Right renal cortex interstitium (tissue), 3 donors: Measurements from ENCODE around the gene CATSPERZ. TPM values are rescaled to one million over a fixed set of nuclear protein-coding genes. Genes with fewer than 3 reads are reported as not detected.

ENCODE experiments used
- DNase-seq, 3 donors: peaks; one replicate each; pipeline ENCODE4 v3.0.0-alpha.2; 2013; ENCODE audit warnings: low read depth in 3 of 3, low spot score in 2 of 3
- polyA plus RNA-seq, 3 donors: library from polyadenylated mRNA; unstranded; fragments of 120-200 nt; gene quantifications; one replicate each; pipeline ENCODE4 v1.2.1, GENCODE V29; 2013; ENCODE audit not compliant: insufficient read length in 3 of 3

The CATSPERZ gene
- polyA plus RNA-seq, 3 donors = not detected

- DNase-seq = peak in 2 of 3 donors; percentile 80 to 87
Measured at GRCh38 chr11:64284048-64284961, 15.9 kb upstream of the CATSPERZ start, which contains the start of gene BAD. TSS of gene BAD (minus strand) at chr11:64284665. CDS start at chr11:64284368, 297 bp downstream.

GRCh38 chr11:64284962-64285884 is 14.9 kb upstream of the CATSPERZ start, which contains the start of gene GPR137:
TSS of gene GPR137 (plus strand) at chr11:64285848. CDS start at chr11:64286525, 677 bp downstream.
- peak in 2 of 3 donors; percentile 71 to 76 for DNase-seq

GRCh38 chr11:64285885-64286800 is 14.0 kb upstream of the CATSPERZ start:
- DNase-seq = no peak

- no peak for DNase-seq
Measured at GRCh38 chr11:64286801-64287159, 13.4 kb upstream of the CATSPERZ start.

GRCh38 chr11:64287676-64288352 is 12.3 kb upstream of the CATSPERZ start:
- DNase-seq = no peak

- DNase-seq = no peak
Measured at GRCh38 chr11:64288353-64288750, 11.8 kb upstream of the CATSPERZ start.

GRCh38 chr11:64289002-64289564 is 11.1 kb upstream of the CATSPERZ start:
- no peak for DNase-seq

- DNase-seq = no peak
Measured at GRCh38 chr11:64290352-64291261, 9.6 kb upstream of the CATSPERZ start.

GRCh38 chr11:64291262-64291751 is 8.9 kb upstream of the CATSPERZ start, which contains the start of gene KCNK4:
TSS of gene KCNK4 (plus strand) at chr11:64291302. CDS start at chr11:64293019, 1,717 bp downstream.
- DNase-seq = no peak

GRCh38 chr11:64291752-64292459 is 8.3 kb upstream of the CATSPERZ start:
- no peak for DNase-seq

GRCh38 chr11:64292460-64293254 is 7.5 kb upstream of the CATSPERZ start:
- no peak for DNase-seq

- no peak for DNase-seq
Measured at GRCh38 chr11:64294774-64295173, 5.4 kb upstream of the CATSPERZ start.

GRCh38 chr11:64295760-64296159 is 4.4 kb upstream of the CATSPERZ start:
- no peak for DNase-seq

GRCh38 chr11:64296236-64296635 is 3.9 kb upstream of the CATSPERZ start:
- no peak for DNase-seq

GRCh38 chr11:64296830-64297698 is 3.1 kb upstream of the CATSPERZ start:
- no peak for DNase-seq
